ENCODE results near the gene PLXNA4.

DNA sequence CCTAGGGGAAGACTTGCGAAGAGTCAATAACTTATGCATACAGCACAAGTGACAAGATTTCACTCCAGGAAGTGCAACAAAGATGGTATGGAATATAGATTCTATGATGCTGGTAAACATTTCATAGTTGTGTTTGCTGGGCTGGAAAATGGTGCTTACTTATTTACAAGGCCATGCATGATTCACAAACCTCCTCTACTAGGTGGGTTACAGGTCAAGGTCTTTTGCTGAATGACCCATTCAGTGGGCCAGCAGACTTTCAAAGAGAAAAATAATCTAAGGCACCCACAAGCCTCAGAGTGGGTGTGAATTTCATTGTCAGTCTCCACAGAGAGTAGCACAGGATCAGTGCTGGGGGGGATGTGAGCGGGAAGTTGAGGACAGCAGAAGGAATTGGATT is 378.5 kb downstream of the PLXNA4 start:
- TF ChIP-seq EZH2 (IDR thresholded peaks at IDR 0.05; ENCODE audit: low read depth, unreplicated experiment) (no peak), POLR2AphosphoS5 (IDR thresholded peaks at IDR 0.05; ENCODE audit: low read depth) (no peak), CREB1 (CRISPR knock-in tag; IDR thresholded peaks at IDR 0.05; ENCODE audit: low read depth) (no peak)
- TF ChIP-seq, protein P1, sequence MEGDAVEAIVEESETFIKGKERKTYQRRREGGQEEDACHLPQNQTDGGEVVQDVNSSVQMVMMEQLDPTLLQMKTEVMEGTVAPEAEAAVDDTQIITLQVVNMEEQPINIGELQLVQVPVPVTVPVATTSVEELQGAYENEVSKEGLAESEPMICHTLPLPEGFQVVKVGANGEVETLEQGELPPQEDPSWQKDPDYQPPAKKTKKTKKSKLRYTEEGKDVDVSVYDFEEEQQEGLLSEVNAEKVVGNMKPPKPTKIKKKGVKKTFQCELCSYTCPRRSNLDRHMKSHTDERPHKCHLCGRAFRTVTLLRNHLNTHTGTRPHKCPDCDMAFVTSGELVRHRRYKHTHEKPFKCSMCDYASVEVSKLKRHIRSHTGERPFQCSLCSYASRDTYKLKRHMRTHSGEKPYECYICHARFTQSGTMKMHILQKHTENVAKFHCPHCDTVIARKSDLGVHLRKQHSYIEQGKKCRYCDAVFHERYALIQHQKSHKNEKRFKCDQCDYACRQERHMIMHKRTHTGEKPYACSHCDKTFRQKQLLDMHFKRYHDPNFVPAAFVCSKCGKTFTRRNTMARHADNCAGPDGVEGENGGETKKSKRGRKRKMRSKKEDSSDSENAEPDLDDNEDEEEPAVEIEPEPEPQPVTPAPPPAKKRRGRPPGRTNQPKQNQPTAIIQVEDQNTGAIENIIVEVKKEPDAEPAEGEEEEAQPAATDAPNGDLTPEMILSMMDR (conservative IDR thresholded peaks at IDR 0.05; ENCODE audit: low read depth in 2 of 2): no peak
- TF ChIP-seq, protein P2, sequence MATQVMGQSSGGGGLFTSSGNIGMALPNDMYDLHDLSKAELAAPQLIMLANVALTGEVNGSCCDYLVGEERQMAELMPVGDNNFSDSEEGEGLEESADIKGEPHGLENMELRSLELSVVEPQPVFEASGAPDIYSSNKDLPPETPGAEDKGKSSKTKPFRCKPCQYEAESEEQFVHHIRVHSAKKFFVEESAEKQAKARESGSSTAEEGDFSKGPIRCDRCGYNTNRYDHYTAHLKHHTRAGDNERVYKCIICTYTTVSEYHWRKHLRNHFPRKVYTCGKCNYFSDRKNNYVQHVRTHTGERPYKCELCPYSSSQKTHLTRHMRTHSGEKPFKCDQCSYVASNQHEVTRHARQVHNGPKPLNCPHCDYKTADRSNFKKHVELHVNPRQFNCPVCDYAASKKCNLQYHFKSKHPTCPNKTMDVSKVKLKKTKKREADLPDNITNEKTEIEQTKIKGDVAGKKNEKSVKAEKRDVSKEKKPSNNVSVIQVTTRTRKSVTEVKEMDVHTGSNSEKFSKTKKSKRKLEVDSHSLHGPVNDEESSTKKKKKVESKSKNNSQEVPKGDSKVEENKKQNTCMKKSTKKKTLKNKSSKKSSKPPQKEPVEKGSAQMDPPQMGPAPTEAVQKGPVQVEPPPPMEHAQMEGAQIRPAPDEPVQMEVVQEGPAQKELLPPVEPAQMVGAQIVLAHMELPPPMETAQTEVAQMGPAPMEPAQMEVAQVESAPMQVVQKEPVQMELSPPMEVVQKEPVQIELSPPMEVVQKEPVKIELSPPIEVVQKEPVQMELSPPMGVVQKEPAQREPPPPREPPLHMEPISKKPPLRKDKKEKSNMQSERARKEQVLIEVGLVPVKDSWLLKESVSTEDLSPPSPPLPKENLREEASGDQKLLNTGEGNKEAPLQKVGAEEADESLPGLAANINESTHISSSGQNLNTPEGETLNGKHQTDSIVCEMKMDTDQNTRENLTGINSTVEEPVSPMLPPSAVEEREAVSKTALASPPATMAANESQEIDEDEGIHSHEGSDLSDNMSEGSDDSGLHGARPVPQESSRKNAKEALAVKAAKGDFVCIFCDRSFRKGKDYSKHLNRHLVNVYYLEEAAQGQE (IDR thresholded peaks at IDR 0.05; ENCODE audit: unreplicated experiment): no peak

Measured in GM23338 (cell line).